HG02588 (cell line): ENCODE results near the gene SHROOM3.

Source experiments
- ATAC-seq: cut with Tn5 transposase; IDR thresholded peaks from one replicate; pipeline ENCODE4 v1.9.1; 2021; ENCODE audit warnings: mild to moderate bottlenecking, moderate library complexity; ENCODE audit not compliant: unreplicated experiment

SHROOM3 gene

DNA sequence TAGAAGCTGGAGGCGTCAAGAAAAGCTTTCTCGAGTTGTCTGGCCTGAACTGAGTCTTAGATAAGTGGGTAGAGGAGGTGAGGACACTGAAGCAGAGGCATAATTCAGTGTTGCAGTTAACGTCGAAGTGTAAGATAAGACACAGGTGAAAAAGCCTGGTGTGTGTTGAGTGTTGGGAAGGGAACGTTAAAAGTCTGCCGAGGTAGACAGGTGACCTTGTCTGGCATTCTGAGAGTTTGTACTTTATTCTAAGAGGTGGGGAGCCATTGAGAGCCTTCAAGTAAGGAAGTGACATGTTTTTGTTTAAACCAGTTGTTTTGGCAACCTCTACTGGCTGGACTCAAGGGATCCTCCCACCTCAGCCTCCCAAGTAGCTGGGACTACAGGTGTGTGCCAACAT, 219.1 kb downstream of the SHROOM3 start:
- no peak for ATAC-seq

GRCh38 chr4:76654791-76655190, 219.8 kb downstream of the SHROOM3 start:
- no peak for ATAC-seq

DNA sequence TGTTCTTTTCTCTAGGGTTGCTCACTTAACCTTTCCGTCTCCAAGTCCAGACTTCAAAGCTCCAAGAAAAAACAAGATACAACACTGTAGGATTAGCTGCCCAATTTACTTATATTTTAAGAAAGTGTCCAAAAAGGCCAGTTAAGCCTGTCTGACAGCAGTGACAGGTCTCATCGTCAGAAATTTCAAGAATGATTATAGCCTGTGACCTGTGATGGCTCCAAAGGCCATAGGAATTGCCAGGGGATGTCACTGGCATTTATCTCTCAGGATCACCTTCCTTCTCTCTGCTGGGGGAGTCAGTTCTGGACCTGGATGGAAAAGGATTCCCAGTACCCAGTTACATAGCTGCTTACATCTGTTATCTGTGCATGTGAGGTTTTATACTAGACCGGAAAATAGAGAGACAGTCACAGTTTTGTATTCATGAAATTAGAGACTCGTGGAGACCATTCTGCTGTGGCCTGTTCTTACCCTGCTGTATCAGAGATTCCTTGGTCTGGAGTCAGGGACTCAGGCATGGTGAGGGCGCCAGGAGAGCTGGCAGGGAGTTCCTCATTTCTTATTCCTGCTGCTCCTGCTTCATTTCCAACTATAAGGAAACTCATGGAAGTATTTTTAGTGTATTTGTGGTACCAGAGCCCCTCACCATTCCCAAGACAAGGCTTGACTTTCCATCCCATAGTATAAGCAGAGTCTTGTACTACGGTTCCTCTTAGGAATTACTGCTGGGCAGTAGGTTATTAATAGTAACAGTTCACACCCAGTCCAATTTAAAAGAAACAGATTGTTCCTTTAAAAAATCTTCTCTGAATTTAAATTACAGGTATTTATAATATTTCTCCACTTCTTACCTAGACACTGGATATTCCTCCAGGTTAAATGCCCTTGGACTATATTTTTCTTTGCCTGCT, 220.8 kb downstream of the SHROOM3 start:
- no peak for ATAC-seq

GRCh38 chr4:76657443-76657842, 222.4 kb downstream of the SHROOM3 start:
- no peak for ATAC-seq

DNA sequence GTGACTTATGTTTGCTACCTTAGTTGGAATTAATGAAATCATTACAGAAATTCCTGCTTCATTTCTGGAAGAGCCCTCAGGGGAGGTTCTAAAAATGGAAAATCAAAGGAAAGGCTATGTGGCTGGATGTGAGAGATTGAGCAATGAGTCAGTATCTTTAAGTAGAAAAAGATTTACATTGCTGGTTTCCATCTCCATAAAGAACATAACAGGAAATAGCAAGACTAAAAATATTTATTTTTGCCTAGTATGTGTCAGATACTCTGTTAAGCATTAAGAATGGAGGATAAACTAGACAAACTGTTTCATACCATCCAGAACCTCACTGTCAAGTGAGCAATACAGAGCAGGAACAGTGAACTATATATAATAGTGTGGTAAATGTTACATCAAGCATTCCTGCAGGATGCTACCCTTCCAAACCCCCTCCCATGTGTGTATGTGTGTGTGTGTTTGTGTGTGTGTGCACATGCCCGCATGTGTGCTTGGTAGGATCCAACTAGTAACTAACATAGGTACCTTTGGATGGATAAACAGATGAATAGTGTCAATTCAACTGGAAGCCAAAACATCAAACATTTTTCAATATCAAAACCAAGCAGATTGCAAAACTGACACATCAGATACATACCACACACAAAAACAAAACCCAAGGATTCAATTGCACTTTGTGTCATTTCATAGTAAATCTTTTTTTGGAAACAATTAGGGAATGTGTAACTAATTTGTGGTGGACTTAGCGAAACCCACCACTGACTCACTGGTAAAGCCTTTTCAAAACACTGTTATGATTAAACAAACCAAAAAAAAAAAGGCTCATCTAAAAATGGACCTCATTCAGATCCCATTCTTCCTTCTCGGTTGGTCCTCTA, 223.4 kb downstream of the SHROOM3 start:
- peak; percentile 39 for ATAC-seq

DNA sequence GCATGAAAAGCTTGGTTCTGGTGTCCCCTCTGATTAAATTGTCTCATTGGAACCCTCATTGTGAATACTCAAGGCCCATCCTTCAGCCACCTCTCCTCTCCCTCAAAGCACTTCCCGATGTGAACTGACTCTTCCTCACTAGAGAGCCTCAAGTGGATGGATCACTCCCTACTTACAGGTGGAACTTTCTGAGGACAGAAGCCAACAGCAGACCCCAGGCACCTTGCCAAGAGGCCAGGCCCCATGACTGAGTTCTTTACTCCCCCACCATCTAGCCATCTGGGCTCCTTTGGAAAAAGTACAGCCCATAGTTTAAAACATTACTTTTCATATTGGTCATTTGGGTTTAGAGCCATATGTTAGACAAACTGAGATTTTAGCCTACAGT, 224.1 kb downstream of the SHROOM3 start:
- ATAC-seq: no peak

DNA sequence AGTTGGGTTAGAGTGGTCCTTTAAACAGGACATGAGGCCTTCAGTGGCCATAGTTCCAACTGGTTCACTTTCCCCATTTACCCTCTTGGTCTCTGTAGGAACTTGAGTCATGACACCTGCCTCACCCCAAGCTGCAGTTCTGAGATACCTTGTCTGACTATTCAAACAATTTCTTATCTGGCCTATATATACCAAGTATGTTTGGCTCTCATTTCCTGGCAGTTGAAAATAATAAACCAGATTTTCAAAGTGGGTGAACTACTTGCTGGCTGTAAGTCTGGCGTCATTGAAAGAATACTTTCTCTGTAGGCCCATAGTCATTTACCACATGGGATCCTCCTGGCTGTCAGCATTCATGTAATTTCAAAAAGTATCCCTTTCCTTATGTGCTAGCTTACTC, 228.8 kb downstream of the SHROOM3 start:
- ATAC-seq: no peak

DNA sequence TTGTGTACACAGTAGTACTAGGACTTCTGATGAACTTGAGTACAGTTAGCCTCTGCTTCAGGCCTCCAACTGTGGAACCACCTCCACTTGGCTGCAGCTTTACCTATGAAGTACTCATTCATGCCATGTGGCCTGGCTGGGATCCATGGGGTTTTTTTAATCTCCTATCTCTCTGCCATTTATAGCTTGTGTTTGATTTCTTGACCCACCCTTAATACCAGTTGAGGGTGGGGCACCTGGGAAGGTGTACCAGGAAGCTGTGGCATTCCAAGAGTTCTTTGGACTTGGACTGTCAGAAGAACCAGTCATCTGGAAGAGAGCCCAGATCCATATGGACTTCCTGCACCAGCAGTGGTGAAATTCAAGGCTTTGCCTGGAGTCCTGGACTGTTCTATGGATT, 230.1 kb downstream of the SHROOM3 start:
- no peak for ATAC-seq

GRCh38 chr4:76665721-76666120, 230.7 kb downstream of the SHROOM3 start:
- ATAC-seq: no peak

DNA sequence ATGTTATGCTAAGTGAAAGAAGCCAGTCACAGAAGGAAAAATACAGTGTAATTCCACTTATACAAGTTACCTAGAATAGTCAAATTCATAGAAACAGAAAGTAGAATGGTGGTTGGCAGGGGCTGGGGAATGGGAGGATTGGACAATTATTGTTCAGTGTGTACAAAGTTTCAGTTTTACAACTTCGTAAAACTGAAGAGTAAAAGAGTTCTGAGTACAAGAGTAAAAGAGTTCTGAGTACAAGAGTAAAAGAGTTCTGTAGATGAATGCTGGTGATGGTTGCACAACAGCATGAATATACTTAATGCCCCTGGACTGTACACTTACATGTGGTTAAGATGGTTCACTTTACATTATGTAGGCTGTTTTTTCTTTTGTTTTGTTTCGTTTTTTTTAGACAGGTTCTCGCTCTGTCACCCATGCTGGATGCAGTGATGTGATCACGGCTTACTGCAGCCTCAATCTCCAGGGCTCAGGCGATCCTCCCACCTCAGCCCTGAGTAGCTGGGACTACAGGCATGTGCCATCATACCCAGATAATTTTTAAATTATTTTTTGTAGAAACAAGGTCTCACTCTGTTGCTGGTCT, 232.0 kb downstream of the SHROOM3 start:
- ATAC-seq: peak; percentile 73

DNA sequence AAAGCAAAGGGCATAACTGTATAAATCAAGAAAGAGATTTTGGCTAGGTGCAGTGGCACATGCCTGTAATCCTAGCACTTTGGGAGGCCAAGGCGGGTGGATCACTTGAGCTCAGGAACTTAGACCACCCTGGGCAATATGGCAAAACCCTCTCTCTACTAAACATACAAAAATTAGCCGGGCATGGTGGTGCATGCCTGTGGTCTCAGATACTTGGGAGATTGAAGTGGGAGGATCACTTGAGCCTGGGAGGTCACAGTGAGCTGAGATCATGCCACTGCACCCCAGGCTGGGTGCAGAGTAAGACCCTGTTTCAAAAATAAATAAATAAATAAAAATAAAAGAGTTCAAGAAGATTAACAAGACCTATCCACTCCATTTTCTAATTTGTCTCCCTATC, 235.6 kb downstream of the SHROOM3 start:
- ATAC-seq: no peak

DNA sequence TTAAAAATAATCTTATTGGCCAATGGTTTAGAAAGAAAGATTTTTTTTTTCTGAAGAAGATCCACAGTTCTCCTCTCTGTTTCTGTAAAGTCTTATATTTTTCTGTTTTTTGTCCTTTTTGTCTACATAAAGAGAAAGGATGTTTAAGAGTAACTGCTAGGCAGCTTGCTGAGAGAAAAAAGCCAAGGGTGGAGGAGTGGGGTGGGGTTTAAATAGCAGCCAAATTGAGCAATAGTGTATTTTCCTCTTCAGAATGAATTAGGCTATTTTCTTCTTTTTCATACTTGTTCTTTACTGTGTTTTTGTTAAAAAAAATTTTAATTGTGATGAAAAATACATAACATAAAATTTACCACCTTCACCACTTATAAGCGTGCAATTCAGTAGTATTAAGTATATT, 238.3 kb downstream of the SHROOM3 start:
- no peak for ATAC-seq

DNA sequence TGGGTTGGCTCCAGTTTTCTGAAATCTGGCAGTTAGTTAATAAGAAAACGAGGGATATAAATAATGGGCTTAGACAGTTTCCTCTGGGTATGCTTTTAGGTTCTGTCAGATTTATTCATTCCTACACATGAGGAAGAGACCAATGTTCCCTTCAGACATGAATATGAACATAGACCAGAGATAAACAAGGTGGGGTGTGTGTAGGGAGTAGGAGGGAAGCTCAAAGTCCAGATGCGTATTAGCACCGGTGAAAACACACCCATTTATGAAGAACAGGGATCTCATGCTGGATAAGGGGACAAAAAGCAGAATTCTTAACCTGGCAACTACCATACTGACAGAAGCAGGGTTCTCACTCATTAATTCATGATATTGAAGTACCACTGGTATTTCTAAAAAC, 240.0 kb downstream of the SHROOM3 start:
- ATAC-seq: no peak

DNA sequence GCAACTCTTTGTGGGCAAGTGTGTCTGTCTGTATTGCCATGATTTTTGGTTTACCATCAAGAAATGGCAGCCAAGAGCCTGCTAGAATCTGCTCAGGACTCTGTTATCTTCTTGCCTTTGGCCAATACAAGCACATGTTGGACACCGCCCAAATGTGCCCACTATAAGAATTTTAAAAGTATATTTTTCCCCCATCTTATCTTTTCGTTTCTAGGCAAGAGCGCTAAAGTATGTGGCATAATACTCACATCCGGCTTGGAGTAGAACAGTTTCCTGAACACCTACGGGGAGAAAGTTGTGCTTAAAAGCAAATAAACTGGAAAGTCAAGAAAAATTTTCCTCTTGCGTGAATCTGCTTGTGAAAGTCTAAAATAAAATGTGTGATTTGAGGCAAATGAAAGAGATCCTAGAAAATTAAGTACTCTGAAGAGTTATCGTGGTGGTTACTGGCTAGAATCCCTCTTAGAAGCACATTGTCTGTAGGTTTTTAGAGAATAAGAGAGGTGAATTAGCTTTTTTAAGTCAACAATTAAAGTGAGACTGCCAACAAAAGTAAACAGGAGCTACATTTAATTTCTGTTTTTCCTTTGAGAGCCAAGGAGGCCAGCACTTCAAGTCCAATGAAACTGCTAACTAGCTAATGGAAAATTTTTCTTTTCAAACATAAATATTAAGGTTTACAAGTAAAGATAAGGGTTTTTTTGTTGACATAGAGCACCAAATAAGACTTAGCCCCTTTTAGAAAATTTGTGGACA, 242.7 kb downstream of the SHROOM3 start:
- ATAC-seq: no peak

GRCh38 chr4:76679691-76680090, 244.7 kb downstream of the SHROOM3 start:
- no peak for ATAC-seq

DNA sequence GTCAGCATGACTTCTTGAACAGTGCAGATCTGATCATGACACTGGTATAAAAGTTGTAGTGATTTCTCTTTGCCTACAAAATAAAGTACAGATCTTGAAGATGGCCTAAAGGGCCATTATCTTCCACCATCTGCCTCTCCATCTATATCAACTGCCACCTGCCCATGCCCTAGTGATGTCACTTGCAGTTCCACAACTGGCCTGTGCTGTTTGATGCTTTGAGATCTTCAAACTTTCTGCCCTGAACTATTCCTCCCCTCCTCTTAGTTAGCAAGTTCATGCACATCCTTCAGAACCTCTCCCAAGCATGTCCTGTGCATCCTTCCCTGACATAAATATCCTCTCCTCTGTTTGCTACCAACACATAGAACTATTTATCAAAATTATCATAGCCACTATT, 245.9 kb downstream of the SHROOM3 start:
- ATAC-seq: no peak

GRCh38 chr4:76681996-76682395, 247.0 kb downstream of the SHROOM3 start:
- ATAC-seq: no peak

- ATAC-seq: no peak
Measured at GRCh38 chr4:76683144-76683543, 248.1 kb downstream of the SHROOM3 start.

- ATAC-seq: no peak
Measured at GRCh38 chr4:76687746-76688448, 252.9 kb downstream of the SHROOM3 start.

GRCh38 chr4:76688619-76689144, 253.7 kb downstream of the SHROOM3 start:
- ATAC-seq: peak; percentile 35
